Left lung (tissue), 10 donors: ENCODE measurements around the gene SDCCAG8. TPM values are rescaled to one million over a fixed set of nuclear protein-coding genes. Genes with fewer than 3 reads are reported as not detected.

ENCODE experiments used
- ATAC-seq: fragments of 200-7000 bp; cut with Tn5 transposase; one replicate; pipeline ENCODE4 v1.9.1; 2020; ENCODE audit warnings: moderate library complexity
- DNase-seq, 4 donors: peaks; one replicate each; pipeline ENCODE4 v3.0.0-alpha.2; 2013 to 2020
- H3K27ac ChIP-seq, 2 donors: fragments of 200-600 bp; sonication (generic) in 1 of 2; one replicate each; pipeline versions ENCODE4 v1.5.0 to v1.8.0; 2020 to 2021
- H3K27me3 ChIP-seq, 2 donors: fragments of 200-600 bp; sonication (generic) in 1 of 2; one replicate each; pipeline versions ENCODE4 v1.5.0 to v1.8.0; 2020 to 2021
- H3K36me3 ChIP-seq, 2 donors: fragments of 200-600 bp; sonication (generic) in 1 of 2; one replicate each; pipeline versions ENCODE4 v1.5.0 to v1.8.0; 2020 to 2021
- H3K4me1 ChIP-seq, 2 donors: fragments of 200-600 bp; one replicate each; pipeline ENCODE4 v1.8.0; 2021
- H3K4me3 ChIP-seq, 2 donors: fragments of 200-600 bp; sonication (generic) in 1 of 2; one replicate each; pipeline versions ENCODE4 v1.5.0 to v1.8.0; 2020 to 2021; ENCODE audit warnings: mild to moderate bottlenecking in 1 of 2
- H3K9me3 ChIP-seq, 2 donors: fragments of 200-600 bp; sonication (generic) in 1 of 2; one replicate each; pipeline versions ENCODE4 v1.5.0 to v1.8.0; 2020 to 2021
- CTCF ChIP-seq, 2 donors: fragments of 200-600 bp; sonication (generic) in 1 of 2; IDR thresholded peaks; one replicate each; pipeline versions ENCODE4 v1.5.0 to v1.8.0; 2021; ENCODE audit warnings: antibody characterized with exemption in 2 of 2
- intact Hi-C, 2 donors: fragments of 100-400 bp; cut with DNase I; formaldehyde crosslinking; loops; one replicate each; pipeline versions ENCODE4 v1.11.2 to v1.14.2; 2022
- polyA plus RNA-seq, 6 donors: library from polyadenylated mRNA; unstranded; fragments of 120-200 nt; gene quantifications; one replicate each; pipeline ENCODE4 v1.2.1, GENCODE V29; 2013; ENCODE audit not compliant: insufficient read length in 6 of 6
- total RNA-seq, 2 donors: library from RNA; stranded (reverse); fragmentation: NEBNext Ultra II Directional; extraction: Animal tissue kit (Norgen Biotek cat#: 25700); gene quantifications; one replicate each; pipeline ENCODE4 v1.2.1, GENCODE V29; 2021
- donor health status: DM: no; HTN: yes; CAD: no.
- donor health status: DM: no; HTN: no; CAD: no.

Gene SDCCAG8
- total and polyA plus RNA-seq, 8 donors, result 36.6 to 83.7 (median 44.6) TPM

DNA sequence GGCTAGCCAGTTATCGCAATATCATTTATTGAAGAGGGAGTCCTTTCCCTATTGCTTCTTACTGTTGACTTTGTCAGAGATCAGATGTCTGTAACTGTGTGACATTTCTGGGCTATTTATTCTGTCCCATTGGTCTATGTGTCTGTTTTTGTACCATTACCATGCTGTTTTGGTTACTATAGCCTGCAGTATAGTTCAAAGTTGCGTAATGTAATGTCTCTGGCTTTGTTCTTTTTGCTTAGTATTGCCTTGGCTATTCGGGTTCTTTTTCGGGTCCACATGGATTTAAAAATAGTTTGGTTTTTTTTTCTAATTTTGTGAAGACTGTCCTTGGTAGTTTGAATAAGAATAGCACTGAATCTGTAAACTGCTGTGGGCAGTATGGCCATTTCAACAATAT, 273.7 kb downstream of the SDCCAG8 start:
- Histone ChIP-seq H3K27me3 (no peaks in the 10 kb centered on the region), H3K4me1 (no peaks in the 10 kb centered on the region), H3K9me3 (no peaks in the 10 kb centered on the region), H3K36me3 (no peaks in the 10 kb centered on the region), H3K27ac (no peak overlapping the region), H3K4me3 (no peak overlapping the region)
- no peak for TF ChIP-seq CTCF (IDR thresholded peaks at IDR 0.05)
- DNase-seq (no peak), ATAC-seq (no peak)
- intact Hi-C loops, result no loop called here

DNA sequence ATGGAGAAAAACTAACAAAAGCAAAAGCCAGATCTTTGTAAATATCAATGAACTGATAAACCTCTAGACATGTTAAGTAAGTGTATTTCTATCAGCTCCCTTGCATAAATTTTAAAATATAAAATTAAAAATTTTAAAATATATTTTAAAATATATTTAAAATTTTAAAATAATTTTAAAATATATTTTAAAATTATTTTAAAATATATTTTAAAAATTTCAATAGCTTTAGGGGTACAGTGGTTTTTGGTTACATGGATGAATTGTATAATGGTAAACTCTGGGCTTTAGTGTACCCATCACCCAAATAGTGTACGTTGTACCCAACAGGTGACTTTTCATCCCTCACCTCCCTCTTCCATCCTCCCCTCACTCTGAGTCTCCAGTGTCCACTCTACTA, 279.2 kb downstream of the SDCCAG8 start:
- intact Hi-C loops, result no loop called here
- Histone ChIP-seq H3K27ac (no peak overlapping the region), H3K4me1 (no peaks in the 10 kb centered on the region), H3K4me3 (no peak overlapping the region), H3K36me3 (no peaks in the 10 kb centered on the region), H3K27me3 (no peaks in the 10 kb centered on the region), H3K9me3 (no peaks in the 10 kb centered on the region)
- no peak for DNase-seq
- no peak for ATAC-seq
- no peak for TF ChIP-seq CTCF (IDR thresholded peaks at IDR 0.05)

- TF ChIP-seq CTCF (IDR thresholded peaks at IDR 0.05), result no peak
- Histone ChIP-seq H3K27ac (no peak overlapping the region), H3K4me3 (no peak overlapping the region), H3K36me3 (no peaks in the 10 kb centered on the region), H3K4me1 (no peaks in the 10 kb centered on the region), H3K9me3 (no peaks in the 10 kb centered on the region), H3K27me3 (no peaks in the 10 kb centered on the region)
- ATAC-seq (no peak), DNase-seq (no peak)
- intact Hi-C loops, result no loop called here
These were observed 283.8 kb downstream of the SDCCAG8 start for GRCh38 chr1:243539636-243540035.

DNA sequence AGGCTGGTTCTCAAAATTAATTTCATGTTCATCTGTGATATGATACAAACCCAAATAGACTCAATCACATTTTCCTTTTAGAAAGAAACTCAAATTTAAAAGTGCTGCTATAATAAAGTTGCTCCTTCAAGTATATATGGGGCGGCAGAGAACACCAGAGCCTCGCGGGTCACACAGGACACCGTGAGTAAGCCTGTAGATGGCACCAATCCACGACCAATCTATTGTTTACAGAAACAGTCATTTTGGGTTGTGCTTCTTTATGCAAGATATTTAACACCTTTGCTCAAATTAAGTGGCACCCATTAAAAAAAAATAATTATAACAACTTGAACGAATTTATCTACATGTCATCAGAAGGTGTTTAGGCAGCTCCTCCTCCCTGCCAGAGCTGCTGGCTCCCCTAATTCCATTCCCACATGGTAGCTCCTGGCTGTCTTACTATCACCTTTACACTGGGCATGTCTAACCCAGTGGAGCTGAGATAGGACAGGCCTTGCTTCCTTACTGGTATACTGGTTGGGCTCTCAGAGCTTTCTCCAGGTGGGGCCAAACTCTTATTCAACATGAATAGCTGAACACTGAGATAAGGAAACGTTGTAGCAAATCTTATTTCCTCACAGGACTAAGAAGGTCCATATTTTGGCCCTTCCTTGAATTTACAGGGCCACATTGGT, 287.0 kb downstream of the SDCCAG8 start:
- no peak for DNase-seq
- Histone ChIP-seq H3K4me1 (no peaks in the 10 kb centered on the region), H3K27ac (no peak overlapping the region), H3K4me3 (no peak overlapping the region), H3K9me3 (no peaks in the 10 kb centered on the region), H3K36me3 (no peaks in the 10 kb centered on the region), H3K27me3 (no peaks in the 10 kb centered on the region)
- no peak for ATAC-seq
- no peak for TF ChIP-seq CTCF (IDR thresholded peaks at IDR 0.05)
- intact Hi-C loops, result no loop called here

- ATAC-seq (no peak), DNase-seq (no peak)
- intact Hi-C loops, result no loop called here
- no peaks in the 10 kb centered on the region for H3K9me3 ChIP-seq
- no peak overlapping the region for H3K4me3 ChIP-seq
- no peak overlapping the region for H3K27ac ChIP-seq
- H3K4me1 ChIP-seq, result no peaks in the 10 kb centered on the region
- H3K27me3 ChIP-seq, result no peaks in the 10 kb centered on the region
- TF ChIP-seq CTCF (IDR thresholded peaks at IDR 0.05), result no peak
- no peaks in the 10 kb centered on the region for H3K36me3 ChIP-seq
These were observed 287.7 kb downstream of the SDCCAG8 start for GRCh38 chr1:243543501-243543900.
